HepG2 (cell line): ENCODE results near the gene TDRD1. TPM values are rescaled to one million over a fixed set of nuclear protein-coding genes. Genes with fewer than 3 reads are reported as not detected.

Source experiments
- CTCF ChIP-seq: sonication (generic); formaldehyde crosslinking; IDR thresholded peaks from 2 replicates; pipeline ENCODE4 v1.5.0; 2020; ENCODE audit warnings: mild to moderate bottlenecking, missing genetic modification reagents, moderate library complexity
- DNMT1 ChIP-seq: sonication (generic); formaldehyde crosslinking; IDR thresholded peaks from 2 replicates; pipeline ENCODE4 v1.5.1; 2020; ENCODE audit warnings: mild to moderate bottlenecking, missing genetic modification reagents
- HNRNPLL ChIP-seq: fragments of 200-400 bp; formaldehyde crosslinking; IDR thresholded peaks from 2 replicates; pipeline ENCODE4 v1.6.1; 2017; ENCODE audit warnings: mild to moderate bottlenecking, low read depth, low read length; ENCODE audit not compliant: poor library complexity, severe bottlenecking
- KDM2A ChIP-seq: sonication (generic); formaldehyde crosslinking; IDR thresholded peaks from 2 replicates; pipeline ENCODE4 v1.4.0; 2020; ENCODE audit warnings: low read depth, missing genetic modification reagents, borderline replicate concordance
- MIER2 ChIP-seq: IDR thresholded peaks from 2 replicates; pipeline ENCODE4 v1.6.1; 2016; ENCODE audit warnings: missing biosample characterization, missing genetic modification reagents
- RBM22 ChIP-seq: fragments of 200-400 bp; formaldehyde crosslinking; optimal IDR thresholded peaks from 2 replicates; pipeline ENCODE3; 2017; ENCODE audit warnings: mild to moderate bottlenecking, low read length, moderate library complexity
- SALL2 ChIP-seq: sonication (generic); formaldehyde crosslinking; IDR thresholded peaks from 2 replicates; pipeline ENCODE4 v1.8.1; 2023; ENCODE audit warnings: mild to moderate bottlenecking, missing genetic modification reagents, inconsistent platforms
- SAP130 ChIP-seq: IDR thresholded peaks from 2 replicates; pipeline ENCODE4 v1.6.1; 2016; ENCODE audit warnings: low read depth
- STAG1 ChIP-seq: sonication (generic); formaldehyde crosslinking; IDR thresholded peaks from 2 replicates; pipeline ENCODE4 v1.4.0; 2020; ENCODE audit warnings: missing genetic modification reagents
- TFDP1 ChIP-seq: IDR thresholded peaks from 2 replicates; pipeline ENCODE4 v1.6.1; 2016; ENCODE audit warnings: missing compliant biosample characterization, missing genetic modification reagents, borderline replicate concordance
- ZBTB49 ChIP-seq: sonication (generic); formaldehyde crosslinking; IDR thresholded peaks from 2 replicates; pipeline ENCODE4 v1.4.0; 2020; ENCODE audit warnings: missing genetic modification reagents, borderline replicate concordance
- ZNF670 ChIP-seq: sonication (generic); formaldehyde crosslinking; IDR thresholded peaks from 2 replicates; pipeline ENCODE4 v1.8.0; 2022; ENCODE audit warnings: mild to moderate bottlenecking, missing genetic modification reagents, borderline replicate concordance
- ZNF7 ChIP-seq: IDR thresholded peaks from 2 replicates; pipeline ENCODE4 v1.6.1; 2016; ENCODE audit warnings: missing biosample characterization, missing genetic modification reagents
- ZNF710 ChIP-seq: sonication (generic); formaldehyde crosslinking; IDR thresholded peaks from 2 replicates; pipeline ENCODE4 v1.5.0; 2020; ENCODE audit warnings: mild to moderate bottlenecking, missing genetic modification reagents, borderline replicate concordance
- ZNF792 ChIP-seq: IDR thresholded peaks from 2 replicates; pipeline ENCODE4 v1.6.1; 2016
- polyA plus RNA-seq, 8 experiments: library from polyadenylated mRNA; depleted of rRNA in 3 of 8; stranded (reverse) in 7 of 8; unstranded in 1 of 8; fragments of >200 nt; fragmentation: Illumina TruSeq in 4 of 8; extraction: Trizol in 4 of 8; gene quantifications; 2 replicates each; pipeline versions ENCODE4 v1.2.1 to v1.2.3, GENCODE V29; 2011 to 2016; ENCODE audit warnings: low read depth in 4 of 8, missing spikeins in 1 of 8, mixed read lengths in 1 of 8; ENCODE audit not compliant: insufficient read depth in 1 of 8
- total RNA-seq, 5 experiments: library from RNA; depleted of rRNA; stranded (reverse); fragments of >200 nt; fragmentation: Illumina TruSeq; extraction: Trizol; gene quantifications; 2 replicates each; pipeline ENCODE4 v1.2.3, GENCODE V29; 2016; ENCODE audit warnings: low read depth in 1 of 5
- TF ChIP-seq, protein P1 (sequence below): sonication (generic); formaldehyde crosslinking; IDR thresholded peaks from 2 replicates; pipeline ENCODE4 v1.4.0; 2020; ENCODE audit warnings: mild to moderate bottlenecking, missing genetic modification reagents

TDRD1 gene
- total and polyA plus RNA-seq, 2 of the 13 experiments (the other 11 are each of a cell fraction or from before 2014, with no cell fraction given) = not detected

GRCh38 chr10:114239117-114239993 is 60.2 kb downstream of the TDRD1 start, which contains the start of gene VWA2 (continued):
- TF ChIP-seq RBM22 (no peak), ZNF670 (CRISPR knock-in tag) (no peak), KDM2A (CRISPR knock-in tag) (peak; percentile 39; the same call in 1 of the 2 replicates), SALL2 (CRISPR knock-in tag) (no peak), TFDP1 (CRISPR knock-in tag) (peak; percentile 33; the same call in 1 of the 2 replicates), STAG1 (CRISPR knock-in tag) (peak; percentile 62), MIER2 (CRISPR knock-in tag) (no peak), CTCF (CRISPR knock-in tag) (peak; percentile 58), ZNF792 (no peak), SAP130 (CRISPR knock-in tag) (peak; percentile 20; the same call in 1 of the 2 replicates), ZBTB49 (no peak), DNMT1 (CRISPR knock-in tag) (no peak), ZNF710 (CRISPR knock-in tag) (no peak), HNRNPLL (peak; percentile 18), ZNF7 (CRISPR knock-in tag) (no peak)
- TF ChIP-seq, protein P1, sequence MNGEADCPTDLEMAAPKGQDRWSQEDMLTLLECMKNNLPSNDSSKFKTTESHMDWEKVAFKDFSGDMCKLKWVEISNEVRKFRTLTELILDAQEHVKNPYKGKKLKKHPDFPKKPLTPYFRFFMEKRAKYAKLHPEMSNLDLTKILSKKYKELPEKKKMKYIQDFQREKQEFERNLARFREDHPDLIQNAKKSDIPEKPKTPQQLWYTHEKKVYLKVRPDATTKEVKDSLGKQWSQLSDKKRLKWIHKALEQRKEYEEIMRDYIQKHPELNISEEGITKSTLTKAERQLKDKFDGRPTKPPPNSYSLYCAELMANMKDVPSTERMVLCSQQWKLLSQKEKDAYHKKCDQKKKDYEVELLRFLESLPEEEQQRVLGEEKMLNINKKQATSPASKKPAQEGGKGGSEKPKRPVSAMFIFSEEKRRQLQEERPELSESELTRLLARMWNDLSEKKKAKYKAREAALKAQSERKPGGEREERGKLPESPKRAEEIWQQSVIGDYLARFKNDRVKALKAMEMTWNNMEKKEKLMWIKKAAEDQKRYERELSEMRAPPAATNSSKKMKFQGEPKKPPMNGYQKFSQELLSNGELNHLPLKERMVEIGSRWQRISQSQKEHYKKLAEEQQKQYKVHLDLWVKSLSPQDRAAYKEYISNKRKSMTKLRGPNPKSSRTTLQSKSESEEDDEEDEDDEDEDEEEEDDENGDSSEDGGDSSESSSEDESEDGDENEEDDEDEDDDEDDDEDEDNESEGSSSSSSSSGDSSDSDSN = 0 out of 2 replicates have a peak, but pooled peaks have one; percentile 31
